SK-N-SH (cell line): ENCODE data around the gene ZNF407. TPM values are rescaled to one million over a fixed set of nuclear protein-coding genes. Genes with fewer than 3 reads are reported as not detected.

Source experiments
- CTCF ChIA-PET: fragments of 300-600, 350-600 bp; formaldehyde crosslinking; extraction: SDS; loops from one replicate; lab custom pipeline; 2021; lab: Yijun Ruan, JAX
- POLR2A ChIA-PET: fragments of 350-600 bp; sonication (Branson Sonifier 250); formaldehyde crosslinking; extraction: SDS; loops from one replicate; lab custom pipeline; 2020; ENCODE audit warnings: antibody characterized with exemption, inconsistent platforms; lab: Yijun Ruan, JAX
- DNase-seq: peaks from one replicate; pipeline ENCODE4 v3.0.0; 2012
- H2AFZ ChIP-seq: fragments of 200-600 bp; sonication (generic); 2 replicates; pipeline ENCODE4 v1.8.1; 2016; ENCODE audit warnings: antibody characterized with exemption, mild to moderate bottlenecking, low read depth
- H3F3A ChIP-seq: fragments of 200-600 bp; sonication (generic); replicated peaks from 2 replicates; pipeline ENCODE3; 2016; ENCODE audit warnings: antibody characterized with exemption, mild to moderate bottlenecking; ENCODE audit not compliant: insufficient read depth
- H3K27ac ChIP-seq, 2 experiments: fragments of 200-500 bp in 1 of 2; fragments of 200-600 bp in 1 of 2; sonication (Bioruptor generic) in 1 of 2; sonication (generic), shearing (Covaris generic) in 1 of 2; 2 replicates each; pipeline versions ENCODE4 v1.5.1 to v1.6.1; 2014 to 2016; ENCODE audit warnings: low read depth in 2 of 2, inconsistent platforms in 1 of 2, low read length in 1 of 2, mild to moderate bottlenecking in 1 of 2, mixed read lengths in 1 of 2
- H3K27me3 ChIP-seq: fragments of 200-600 bp; sonication (generic), shearing (Covaris generic); 2 replicates; pipeline ENCODE4 v1.6.1; 2016; ENCODE audit warnings: mixed run types; ENCODE audit not compliant: insufficient read depth
- H3K36me3 ChIP-seq, 2 experiments: fragments of 200-500 bp in 1 of 2; fragments of 200-600 bp in 1 of 2; sonication (Bioruptor generic) in 1 of 2; sonication (generic) in 1 of 2; replicated peaks in 1 of 2; 2 replicates each; pipeline versions ENCODE3 to v1.5.1; 2014 to 2016; ENCODE audit warnings: low read length in 1 of 2, mild to moderate bottlenecking in 1 of 2; ENCODE audit not compliant: insufficient read depth in 2 of 2, control insufficient read depth in 1 of 2
- H3K4me1 ChIP-seq, 2 experiments: fragments of 200-500 bp in 1 of 2; fragments of 200-600 bp in 1 of 2; sonication (Bioruptor generic) in 1 of 2; sonication (generic), shearing (Covaris generic) in 1 of 2; 2 replicates each; pipeline versions ENCODE4 v1.5.1 to v1.6.1; 2014 to 2016; ENCODE audit warnings: low read depth in 1 of 2, low read length in 1 of 2, mixed run types in 1 of 2; ENCODE audit not compliant: insufficient read depth in 2 of 2, control insufficient read depth in 1 of 2
- H3K4me2 ChIP-seq: fragments of 200-600 bp; sonication (generic), shearing (Covaris generic); 2 replicates; pipeline ENCODE4 v1.6.1; 2017; ENCODE audit warnings: mixed run types
- H3K4me3 ChIP-seq, 2 experiments: fragments of 200-500 bp in 1 of 2; fragments of 200-600 bp in 1 of 2; sonication (Bioruptor generic) in 1 of 2; sonication (generic), shearing (Covaris generic) in 1 of 2; 2 replicates each; pipeline versions ENCODE4 v1.5.1 to v1.8.1; 2014 to 2016; ENCODE audit warnings: low read depth in 2 of 2, inconsistent platforms in 1 of 2, low read length in 1 of 2, mild to moderate bottlenecking in 1 of 2, mixed read lengths in 1 of 2, moderate library complexity in 1 of 2
- H3K79me2 ChIP-seq: fragments of 200-600 bp; sonication (generic); 2 replicates; pipeline ENCODE4 v1.8.1; 2017; ENCODE audit warnings: mild to moderate bottlenecking; ENCODE audit not compliant: insufficient read depth
- H3K9ac ChIP-seq: fragments of 200-600 bp; sonication (generic); 2 replicates; pipeline ENCODE4 v1.6.1; 2017; ENCODE audit warnings: mixed run types
- H3K9me2 ChIP-seq: fragments of 200-600 bp; sonication (generic); 2 replicates; pipeline ENCODE4 v1.6.1; 2017; ENCODE audit warnings: mixed run types
- H3K9me3 ChIP-seq: fragments of 200-600 bp; sonication (generic); 2 replicates; pipeline ENCODE4 v1.6.1; 2017; ENCODE audit warnings: mixed run types, mild to moderate bottlenecking, moderate library complexity
- H4K20me1 ChIP-seq: fragments of 200-600 bp; sonication (generic); 2 replicates; pipeline ENCODE4 v1.6.1; 2017; ENCODE audit warnings: mild to moderate bottlenecking, mixed run types; ENCODE audit not compliant: insufficient read depth
- FOSL2 ChIP-seq: IDR thresholded peaks from 2 replicates; pipeline ENCODE4 v1.4.0; 2012; ENCODE audit warnings: low read depth, mild to moderate bottlenecking, moderate library complexity, borderline replicate concordance
- FOXJ3 ChIP-seq: sonication (generic); formaldehyde crosslinking; IDR thresholded peaks from 2 replicates; pipeline ENCODE4 v1.5.1; 2020; ENCODE audit warnings: mild to moderate bottlenecking, missing genetic modification reagents
- FOXM1 ChIP-seq: IDR thresholded peaks from 2 replicates; pipeline ENCODE4 v1.4.0; 2012; ENCODE audit warnings: low read depth, mild to moderate bottlenecking
- NFIC ChIP-seq: IDR thresholded peaks from 2 replicates; pipeline ENCODE4 v1.4.0; 2012; ENCODE audit warnings: borderline replicate concordance
- RCOR1 ChIP-seq: fragments of 150-350 bp; IDR thresholded peaks from 2 replicates; pipeline ENCODE4 v1.6.1; 2017; ENCODE audit warnings: antibody characterized with exemption, low read length
- REST ChIP-seq: IDR thresholded peaks from 2 replicates; pipeline ENCODE4 v1.6.1; 2012; ENCODE audit warnings: mild to moderate bottlenecking, low read depth, low read length, moderate library complexity
- SIN3A ChIP-seq: IDR thresholded peaks from 2 replicates; pipeline ENCODE4 v1.6.1; 2012; ENCODE audit warnings: low read depth, mild to moderate bottlenecking, low read length, moderate library complexity, borderline replicate concordance
- SMC3 ChIP-seq: IDR thresholded peaks from 2 replicates; pipeline ENCODE4 v1.6.1; 2012; ENCODE audit warnings: low read depth, low read length, improper control_type of control experiment
- WGBS: methylation state at CpG from one replicate; pipeline ENCODE4 v1.1.6; 2017; ENCODE audit warnings: low lambda C conversion rate; 5-methylcytosine and 5-hydroxymethylcytosine counted together
- polyA plus RNA-seq, 3 experiments: library from polyadenylated mRNA; depleted of rRNA; stranded (reverse); fragments of >200 nt; gene quantifications; 2 replicates each; pipeline ENCODE4 v1.2.3, GENCODE V29; 2012

ZNF407 gene
- polyA plus RNA-seq, 1 of the 3 experiments (the other 2 are of a cell fraction) = 2.6 TPM

DNA sequence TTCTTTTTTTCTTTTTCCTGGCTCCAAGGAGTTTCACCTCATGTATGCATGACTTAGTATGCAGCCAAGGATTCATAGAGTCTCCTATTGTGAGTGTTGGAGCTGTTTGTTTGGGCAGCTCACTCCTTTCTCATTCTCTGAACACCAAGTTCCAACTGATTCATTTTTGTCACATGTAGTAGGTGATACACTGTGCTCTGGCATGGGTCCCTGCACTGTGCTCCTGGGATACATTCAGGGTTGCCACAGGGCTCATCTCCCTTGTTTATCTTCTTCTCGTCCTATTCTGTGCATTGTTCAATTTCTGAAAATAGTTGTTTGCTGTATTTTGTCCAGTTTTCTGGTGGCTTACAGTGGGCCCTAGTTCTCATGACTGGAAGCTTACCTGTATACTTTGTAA lies 96.8 kb downstream of the ZNF407 start:
- TF ChIP-seq NFIC = no peak
- no peak for TF ChIP-seq SIN3A
- no peak for TF ChIP-seq FOXJ3
- TF ChIP-seq SMC3 = no peak
- TF ChIP-seq RCOR1 = no peak
- TF ChIP-seq FOSL2 = no peak
- no peak overlapping the region for H2AFZ ChIP-seq
- H3F3A ChIP-seq = peaks cover under 1% of the 10 kb centered on the region
- WGBS = 92% methylated on average over 1 of the region's 1 CpG
- no peak overlapping the region for H3K4me2 ChIP-seq
- H4K20me1 ChIP-seq = no peaks in the 10 kb centered on the region
- H3K27me3 ChIP-seq = no peaks in the 10 kb centered on the region
- H3K4me3 ChIP-seq = no peak overlapping the region
- no peaks in the 10 kb centered on the region for H3K9me2 ChIP-seq
- CTCF ChIA-PET = interaction anchor here (1.3 kb wide), 1 partner anchor 269 kb away, joined by 3 read pairs; no protein-coding TSS in a partner anchor
- H3K4me1 ChIP-seq = no peaks in the 10 kb centered on the region; a peak in 2 of 4 replicates
- no peaks in the 10 kb centered on the region for H3K9me3 ChIP-seq
- no peak overlapping the region for H3K27ac ChIP-seq
- H3K79me2 ChIP-seq = 0 out of 2 replicates have a peak, but pooled peaks cover 3% of the 10 kb centered on the region
- no peak for DNase-seq
- POLR2A ChIA-PET = no interaction called here
- no peak overlapping the region for H3K9ac ChIP-seq
- H3K36me3 ChIP-seq = no peaks in the 10 kb centered on the region

- Histone ChIP-seq H3K4me3 (no peak overlapping the region), H3K4me1 (no peaks in the 10 kb centered on the region), H3K79me2 (0 out of 2 replicates have a peak, but pooled peaks cover 3% of the 10 kb centered on the region), H3K9me3 (no peaks in the 10 kb centered on the region), H3K9ac (no peak overlapping the region), H3F3A (no peaks in the 10 kb centered on the region), H3K4me2 (no peak overlapping the region), H4K20me1 (no peaks in the 10 kb centered on the region), H3K27ac (no peak overlapping the region), H2AFZ (no peak overlapping the region), H3K36me3 (no peaks in the 10 kb centered on the region), H3K9me2 (no peaks in the 10 kb centered on the region), H3K27me3 (no peaks in the 10 kb centered on the region)
- ChIA-PET POLR2A (no interaction called here), CTCF (interaction anchor here (1.3 kb wide), 1 partner anchor 268 kb away, joined by 3 read pairs; no protein-coding TSS in a partner anchor)
- no peak for DNase-seq
- TF ChIP-seq FOXJ3 (no peak), FOXM1 (no peak)
- 91% methylated on average over 5 of the region's 5 CpGs for WGBS
Observed at GRCh38 chr18:74695170-74695569, 97.5 kb downstream of the ZNF407 start.

DNA sequence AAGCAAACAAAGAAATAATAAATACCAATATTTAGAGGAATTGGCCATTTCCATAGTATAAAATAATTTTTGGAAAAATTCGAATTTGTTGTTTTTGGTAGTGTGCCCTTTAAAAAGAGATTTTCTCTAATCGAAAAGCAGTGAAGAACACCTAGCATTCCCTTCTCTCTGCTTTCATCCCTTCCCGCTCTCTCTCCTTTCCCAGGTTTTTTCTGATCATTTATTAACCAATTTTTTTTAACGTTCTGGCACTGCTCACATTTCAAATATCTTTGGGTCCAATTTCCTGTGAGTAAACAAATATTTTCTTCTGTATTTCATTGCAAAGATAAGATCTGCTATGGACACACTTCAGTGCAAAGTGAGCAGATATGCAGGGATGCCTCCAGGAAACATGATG lies 101.2 kb downstream of the ZNF407 start:
- no peak overlapping the region for H2AFZ ChIP-seq
- CTCF ChIA-PET = no interaction called here
- no peaks in the 10 kb centered on the region; a peak in 1 of 4 replicates for H3K4me1 ChIP-seq
- no peak overlapping the region for H3K27ac ChIP-seq
- no peaks in the 10 kb centered on the region for H3K9me3 ChIP-seq
- WGBS = 76% methylated on average over 4 of the region's 4 CpGs
- H3K4me3 ChIP-seq = no peak overlapping the region
- H3K36me3 ChIP-seq = peaks cover 0 to 3% of the 10 kb centered on the region in 2 experiments
- no peaks in the 10 kb centered on the region for H3F3A ChIP-seq
- no peak overlapping the region for H3K4me2 ChIP-seq
- H3K9ac ChIP-seq = no peak overlapping the region
- H3K27me3 ChIP-seq = no peaks in the 10 kb centered on the region
- POLR2A ChIA-PET = no interaction called here
- H3K79me2 ChIP-seq = no peaks in the 10 kb centered on the region; the same call in 1 of the 2 replicates
- H4K20me1 ChIP-seq = no peaks in the 10 kb centered on the region
- no peak for TF ChIP-seq REST
- no peak for DNase-seq
- no peaks in the 10 kb centered on the region for H3K9me2 ChIP-seq
